PC-9 (cell line): ENCODE results near the gene SERTAD2. TPM values are rescaled to one million over a fixed set of nuclear protein-coding genes. Genes with fewer than 3 reads are reported as not detected.

Experiments
- BruUV-seq: library from RNA; stranded (reverse); fragments of 400-500 nt; replicated peaks from 2 replicates; lab custom pipeline; 2021; lab: Mats Ljungman, UMichigan
- CTCF ChIA-PET: fragments of 300-600 bp; sonication (Branson Sonifier 250); formaldehyde crosslinking; loops from one replicate; lab custom pipeline; 2022; ENCODE audit warnings: antibody characterized with exemption; lab: Charles Lee
- POLR2A ChIA-PET: fragments of 300-600 bp; sonication (Branson Sonifier 250); formaldehyde crosslinking; loops from one replicate; lab custom pipeline; 2022; ENCODE audit warnings: antibody characterized with exemption; ENCODE audit not compliant: unreplicated experiment; lab: Charles Lee
- DNase-seq, 2 experiments: peaks; one replicate each; pipeline versions ENCODE4 v3.0.0 to v3.0.0-alpha.2; 2015 to 2022; ENCODE audit warnings: mixed read lengths in 1 of 2
- H2AFZ ChIP-seq: fragments of 200-600 bp; sonication (generic); 2 replicates; pipeline ENCODE4 v1.8.1; 2017; ENCODE audit warnings: antibody characterized with exemption
- H3F3A ChIP-seq: fragments of 200-600 bp; sonication (generic); 2 replicates; pipeline ENCODE4 v1.8.1; 2017; ENCODE audit warnings: antibody characterized with exemption, mild to moderate bottlenecking, low read depth; ENCODE audit not compliant: insufficient read depth
- H3K27ac ChIP-seq: fragments of 200-600 bp; sonication (generic); 2 replicates; pipeline ENCODE4 v1.6.1; 2016; ENCODE audit warnings: mixed run types
- H3K27me3 ChIP-seq: fragments of 200-600 bp; sonication (generic); 2 replicates; pipeline ENCODE4 v1.6.1; 2016; ENCODE audit warnings: low read depth, mixed run types; ENCODE audit not compliant: insufficient read depth
- H3K36me3 ChIP-seq: fragments of 200-600 bp; sonication (generic); 2 replicates; pipeline ENCODE4 v1.6.1; 2016; ENCODE audit warnings: low read depth, mixed run types
- H3K4me1 ChIP-seq: fragments of 200-600 bp; sonication (generic); replicated peaks from 2 replicates; pipeline ENCODE4 v1.6.1; 2016; ENCODE audit warnings: mixed run types; ENCODE audit not compliant: insufficient read depth
- H3K4me2 ChIP-seq: fragments of 200-600 bp; sonication (generic); 2 replicates; pipeline ENCODE4 v1.6.1; 2017; ENCODE audit warnings: mixed run types
- H3K4me3 ChIP-seq: fragments of 200-600 bp; sonication (generic); 2 replicates; pipeline ENCODE4 v1.6.1; 2016; ENCODE audit warnings: mixed run types
- H3K79me2 ChIP-seq: fragments of 200-600 bp; sonication (generic); 2 replicates; pipeline ENCODE4 v1.6.1; 2017; ENCODE audit warnings: low read depth, mixed run types
- H3K9me2 ChIP-seq: fragments of 200-600 bp; sonication (generic); 2 replicates; pipeline ENCODE4 v1.8.1; 2017; ENCODE audit warnings: mild to moderate bottlenecking; ENCODE audit not compliant: insufficient read depth
- H3K9me3 ChIP-seq: fragments of 200-600 bp; sonication (generic); 2 replicates; pipeline ENCODE4 v1.8.1; 2016; ENCODE audit warnings: low read depth; ENCODE audit not compliant: insufficient read depth
- H4K20me1 ChIP-seq: fragments of 200-600 bp; sonication (generic); 2 replicates; pipeline ENCODE4 v1.8.1; 2017; ENCODE audit not compliant: insufficient read depth
- EZH2 ChIP-seq: fragments of 200-600 bp; sonication (generic); IDR thresholded peaks from 2 replicates; pipeline ENCODE4 v1.8.0; 2017; ENCODE audit warnings: antibody characterized with exemption, low read depth
- intact Hi-C: fragments of 100-400 bp; cut with micrococcal nuclease; formaldehyde crosslinking; loops from one replicate; pipeline ENCODE4 v1.10.0; 2022; ENCODE audit not compliant: unreplicated experiment
- total RNA-seq: library from RNA; stranded (reverse); gene quantifications from 2 replicates; pipeline ENCODE4 v1.2.3, GENCODE V29; 2021
- TF ChIP-seq, protein P1 (sequence below): fragments of 200-600 bp; sonication (generic); conservative IDR thresholded peaks from 2 replicates; pipeline ENCODE4 v1.6.1; 2017; ENCODE audit warnings: mixed run types, antibody characterized with exemption, mild to moderate bottlenecking, moderate library complexity

SERTAD2 gene
- total RNA-seq, 1 experiment from 2014 or later: 31.4 TPM

DNA sequence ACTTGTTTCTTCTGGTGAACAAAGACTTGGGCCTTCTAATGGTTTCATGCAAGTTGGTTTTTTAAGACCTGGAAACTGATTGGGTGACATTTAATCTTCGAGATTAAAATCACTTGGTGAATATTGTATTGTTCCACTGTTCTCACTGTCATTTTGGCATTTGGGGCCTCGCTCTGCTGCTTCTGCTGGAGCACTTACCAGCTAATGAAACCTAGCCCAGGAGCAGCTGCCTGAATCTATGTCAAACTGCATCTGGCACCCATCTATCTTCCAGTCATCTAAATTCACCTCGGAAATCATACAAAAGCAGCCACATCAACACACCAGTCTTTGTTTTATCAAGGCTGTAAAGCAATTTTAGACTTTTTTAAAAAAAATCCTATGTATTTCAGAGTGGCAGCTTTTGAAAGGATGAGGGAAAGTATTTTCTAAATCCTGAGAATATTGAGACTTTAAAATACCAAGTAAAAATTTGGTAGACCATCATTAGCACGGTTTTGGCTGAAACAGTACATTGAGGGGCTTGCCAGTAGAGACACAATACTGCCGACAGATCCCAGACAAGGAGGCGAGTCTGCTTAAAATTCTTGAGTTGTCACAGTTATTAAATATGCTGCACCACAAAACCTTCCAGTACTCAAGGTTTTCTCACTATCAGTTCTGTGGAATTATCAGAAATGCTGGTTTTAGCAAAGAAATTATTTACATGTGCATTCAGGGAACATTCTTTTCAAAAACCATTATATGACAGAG lies 26.1 kb upstream of the SERTAD2 start:
- no peak overlapping the region for H3K4me2 ChIP-seq
- H4K20me1 ChIP-seq: no peaks in the 10 kb centered on the region
- no peak overlapping the region for H2AFZ ChIP-seq
- intact Hi-C loops: no loop called here
- H3K27me3 ChIP-seq: no peaks in the 10 kb centered on the region
- CTCF ChIA-PET: no interaction called here
- no peaks in the 10 kb centered on the region for H3K36me3 ChIP-seq
- H3K4me1 ChIP-seq: peaks cover 19% of the 10 kb centered on the region
- BruUV-seq: no TSS peak
- H3F3A ChIP-seq: peaks cover 3% of the 10 kb centered on the region
- DNase-seq: no peak
- TF ChIP-seq, protein P1, sequence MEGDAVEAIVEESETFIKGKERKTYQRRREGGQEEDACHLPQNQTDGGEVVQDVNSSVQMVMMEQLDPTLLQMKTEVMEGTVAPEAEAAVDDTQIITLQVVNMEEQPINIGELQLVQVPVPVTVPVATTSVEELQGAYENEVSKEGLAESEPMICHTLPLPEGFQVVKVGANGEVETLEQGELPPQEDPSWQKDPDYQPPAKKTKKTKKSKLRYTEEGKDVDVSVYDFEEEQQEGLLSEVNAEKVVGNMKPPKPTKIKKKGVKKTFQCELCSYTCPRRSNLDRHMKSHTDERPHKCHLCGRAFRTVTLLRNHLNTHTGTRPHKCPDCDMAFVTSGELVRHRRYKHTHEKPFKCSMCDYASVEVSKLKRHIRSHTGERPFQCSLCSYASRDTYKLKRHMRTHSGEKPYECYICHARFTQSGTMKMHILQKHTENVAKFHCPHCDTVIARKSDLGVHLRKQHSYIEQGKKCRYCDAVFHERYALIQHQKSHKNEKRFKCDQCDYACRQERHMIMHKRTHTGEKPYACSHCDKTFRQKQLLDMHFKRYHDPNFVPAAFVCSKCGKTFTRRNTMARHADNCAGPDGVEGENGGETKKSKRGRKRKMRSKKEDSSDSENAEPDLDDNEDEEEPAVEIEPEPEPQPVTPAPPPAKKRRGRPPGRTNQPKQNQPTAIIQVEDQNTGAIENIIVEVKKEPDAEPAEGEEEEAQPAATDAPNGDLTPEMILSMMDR: no peak
- TF ChIP-seq EZH2: no peak
- POLR2A ChIA-PET: interaction anchor here (0.5 kb wide), 1 partner anchor 23 kb away, joined by 6 read pairs; no protein-coding TSS in a partner anchor
- H3K9me2 ChIP-seq: no peaks in the 10 kb centered on the region
- H3K4me3 ChIP-seq: no peak overlapping the region
- H3K79me2 ChIP-seq: no peaks in the 10 kb centered on the region
- no peak overlapping the region for H3K27ac ChIP-seq
- no peaks in the 10 kb centered on the region for H3K9me3 ChIP-seq

DNA sequence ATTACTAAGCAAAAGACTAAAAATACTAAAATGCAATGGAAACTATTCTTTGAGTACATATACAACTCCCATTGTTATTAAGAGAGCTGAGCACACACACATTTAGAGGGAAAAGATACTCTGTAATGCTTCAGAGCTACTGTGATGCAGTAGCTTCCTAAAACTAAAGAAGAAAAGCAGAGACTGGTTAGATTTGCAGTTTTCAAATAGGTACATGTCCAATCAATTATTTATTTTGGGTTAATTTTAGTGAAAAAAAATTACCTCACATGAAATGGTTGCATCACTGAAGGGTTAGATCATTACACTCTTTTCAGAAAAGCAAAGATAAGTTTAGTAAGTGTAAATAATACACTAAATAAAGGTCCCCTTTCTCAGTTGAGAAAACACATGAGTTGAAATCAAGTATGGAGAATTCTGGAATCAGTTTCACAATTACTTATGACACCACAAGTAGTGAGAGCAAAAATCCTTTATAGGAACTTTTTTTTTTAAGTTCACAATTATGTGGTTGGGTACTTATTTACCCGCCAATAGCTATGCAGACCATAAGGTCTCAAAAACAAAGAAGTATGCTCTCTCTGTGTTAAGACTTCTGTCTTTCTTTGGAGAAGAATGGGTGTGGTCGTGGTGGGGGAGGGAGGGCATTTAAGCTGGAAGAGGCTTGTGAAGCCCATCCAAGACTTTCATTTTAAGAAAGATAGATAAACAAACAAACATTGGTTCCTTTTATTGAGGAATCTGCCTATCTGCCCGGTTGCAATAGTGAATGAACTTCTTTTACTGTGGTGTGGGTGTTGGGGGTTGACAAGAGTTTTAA lies 25.3 kb upstream of the SERTAD2 start:
- H3K4me1 ChIP-seq: peaks cover 12% of the 10 kb centered on the region
- CTCF ChIA-PET: no interaction called here
- H3K9me3 ChIP-seq: no peaks in the 10 kb centered on the region
- BruUV-seq: no TSS peak
- intact Hi-C loops: no loop called here
- POLR2A ChIA-PET: interaction anchor here (0.6 to 1.0 kb wide), 3 partner anchors 8 to 71 kb away, joined by 9 to 20 read pairs (median 19); no protein-coding TSS in a partner anchor
- no peak for DNase-seq
- H3K9me2 ChIP-seq: no peaks in the 10 kb centered on the region
- H3F3A ChIP-seq: no peaks in the 10 kb centered on the region; the same call in 1 of the 2 replicates
- H3K4me3 ChIP-seq: no peak overlapping the region
- H3K4me2 ChIP-seq: no peak overlapping the region
- H3K36me3 ChIP-seq: no peaks in the 10 kb centered on the region
- TF ChIP-seq EZH2: no peak
- TF ChIP-seq, protein P1: no peak
- H3K27me3 ChIP-seq: no peaks in the 10 kb centered on the region
- H2AFZ ChIP-seq: no peak overlapping the region
- H3K79me2 ChIP-seq: no peaks in the 10 kb centered on the region
- H3K27ac ChIP-seq: no peak overlapping the region
- no peaks in the 10 kb centered on the region for H4K20me1 ChIP-seq

DNA sequence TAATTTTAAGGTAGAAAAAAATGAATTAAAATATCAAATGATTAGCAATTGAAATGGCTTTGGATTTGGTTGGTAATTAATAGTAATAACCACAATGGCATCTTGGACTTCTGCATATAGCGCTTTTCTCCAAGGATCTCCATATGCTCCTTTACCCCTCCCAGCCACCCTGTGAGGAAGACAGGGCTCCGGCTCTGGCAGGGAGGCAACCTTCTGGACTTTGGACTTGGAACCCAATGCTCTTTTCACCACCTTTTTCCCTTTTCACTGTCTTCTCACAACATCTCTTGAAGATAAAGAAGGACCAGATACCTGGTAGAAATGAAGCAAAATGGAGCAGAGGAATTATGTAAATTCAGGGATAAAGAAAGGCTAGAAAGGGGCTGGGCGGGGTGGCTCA lies 23.8 kb upstream of the SERTAD2 start:
- POLR2A ChIA-PET: no interaction called here
- no TSS peak for BruUV-seq
- no peaks in the 10 kb centered on the region for H3K36me3 ChIP-seq
- H3K4me3 ChIP-seq: no peak overlapping the region
- CTCF ChIA-PET: no interaction called here
- DNase-seq: no peak
- intact Hi-C loops: no loop called here
- H3K9me2 ChIP-seq: no peaks in the 10 kb centered on the region
- no peak overlapping the region for H3K27ac ChIP-seq
- no peak overlapping the region for H2AFZ ChIP-seq
- TF ChIP-seq, protein P1: no peak
- no peak for TF ChIP-seq EZH2
- no peaks in the 10 kb centered on the region for H3K27me3 ChIP-seq
- H3K4me2 ChIP-seq: no peak overlapping the region
- H3F3A ChIP-seq: no peaks in the 10 kb centered on the region; the same call in 1 of the 2 replicates
- H4K20me1 ChIP-seq: no peaks in the 10 kb centered on the region
- peaks cover 12% of the 10 kb centered on the region for H3K4me1 ChIP-seq
- no peaks in the 10 kb centered on the region for H3K9me3 ChIP-seq
- H3K79me2 ChIP-seq: no peaks in the 10 kb centered on the region
